Measurements from ENCODE around the gene ZSCAN32.

Gene ZSCAN32

DNA sequence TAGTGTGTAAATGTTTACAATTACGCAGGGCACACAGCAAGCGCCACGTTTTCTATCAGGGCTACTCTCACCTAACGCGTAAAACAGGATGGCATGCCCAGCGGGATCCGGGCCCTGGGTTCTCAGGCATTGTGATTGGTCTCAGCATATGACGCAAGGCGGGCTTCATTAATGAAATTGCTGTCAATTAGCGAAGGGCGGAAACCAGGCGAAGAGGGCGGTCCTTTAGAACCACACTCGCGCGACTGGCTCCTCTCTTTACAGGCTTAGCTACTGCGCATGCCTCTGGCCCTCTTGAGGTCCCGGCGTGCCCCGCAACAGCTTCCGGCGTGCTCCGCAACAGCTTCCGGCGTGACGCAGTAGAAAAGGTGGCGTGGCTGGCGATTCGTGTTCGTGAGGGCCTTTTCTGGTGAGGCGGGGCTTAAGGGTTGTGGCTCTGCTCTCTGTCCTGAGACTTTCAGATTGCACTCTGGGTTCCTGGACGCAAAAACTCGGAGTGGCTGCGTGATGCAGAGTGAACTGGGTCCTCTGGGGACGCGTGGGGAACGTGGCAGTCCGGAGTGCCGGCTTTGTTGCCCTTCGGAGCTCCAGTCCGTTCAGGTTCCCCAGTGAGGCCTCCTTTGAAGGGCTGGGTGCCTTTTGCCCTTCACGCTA lies 35.9 kb downstream of the ZSCAN32 start:
- Histone ChIP-seq H3K9ac (ENCODE audit: low read depth, low read length) (no peak overlapping the region), H3K36me3 (ENCODE audit: insufficient read depth, low read length) (no peaks in the 10 kb centered on the region), H3K4me2 (ENCODE audit: insufficient read depth, low read length) (no peak overlapping the region), H3K79me2 (ENCODE audit: insufficient read depth, low read length) (no peaks in the 10 kb centered on the region), H3K4me1 (ENCODE audit: insufficient read depth, low read length) (no peaks in the 10 kb centered on the region), H3K4me3 (ENCODE audit: low read depth in 1 of 2, low read length in 2 of 2) (no peak overlapping the region), H3K27me3 (ENCODE audit: insufficient read depth, low read length, poor library complexity) (no peaks in the 10 kb centered on the region), H3K9me3 (ENCODE audit: insufficient read depth, low read length, severe bottlenecking) (no peaks in the 10 kb centered on the region), H2AFZ (ENCODE audit: low read depth, low read length) (no peak overlapping the region), H3K27ac (ENCODE audit: low read length) (no peak overlapping the region), H4K20me1 (ENCODE audit: insufficient read depth, low read length) (no peaks in the 10 kb centered on the region)
- no peak for ATAC-seq (ENCODE audit: insufficient read depth, low read depth)
- no peak for TF ChIP-seq EZH2 (IDR thresholded peaks at IDR 0.05; ENCODE audit: borderline replicate concordance, low read depth, low read length, severe bottlenecking)
- TF ChIP-seq CTCF (IDR thresholded peaks at IDR 0.05; ENCODE audit: borderline replicate concordance, extremely low read depth, low read length, poor library complexity, severe bottlenecking) = no peak
- DNase-seq = no peak

- TF ChIP-seq EZH2 (IDR thresholded peaks at IDR 0.05; ENCODE audit: borderline replicate concordance, low read depth, low read length, severe bottlenecking) = no peak
- TF ChIP-seq CTCF (IDR thresholded peaks at IDR 0.05; ENCODE audit: borderline replicate concordance, extremely low read depth, low read length, poor library complexity, severe bottlenecking) = peak; percentile 12
- no peaks in the 10 kb centered on the region for H3K4me1 ChIP-seq (ENCODE audit: insufficient read depth, low read length)
- H3K9me3 ChIP-seq (ENCODE audit: insufficient read depth, low read length, severe bottlenecking) = no peaks in the 10 kb centered on the region
- H3K27me3 ChIP-seq (ENCODE audit: insufficient read depth, low read length, poor library complexity) = peaks cover 1% of the 10 kb centered on the region
- no peak for DNase-seq
- no peak overlapping the region for H3K4me3 ChIP-seq (ENCODE audit: low read depth in 1 of 2, low read length in 2 of 2)
- H3K27ac ChIP-seq (ENCODE audit: low read length) = no peak overlapping the region
- no peak overlapping the region for H2AFZ ChIP-seq (ENCODE audit: low read depth, low read length)
- H3K79me2 ChIP-seq (ENCODE audit: insufficient read depth, low read length) = no peaks in the 10 kb centered on the region
- H3K4me2 ChIP-seq (ENCODE audit: insufficient read depth, low read length) = no peak overlapping the region
- no peaks in the 10 kb centered on the region for H3K36me3 ChIP-seq (ENCODE audit: insufficient read depth, low read length)
- no peaks in the 10 kb centered on the region for H4K20me1 ChIP-seq (ENCODE audit: insufficient read depth, low read length)
- H3K9ac ChIP-seq (ENCODE audit: low read depth, low read length) = no peak overlapping the region
- ATAC-seq (ENCODE audit: insufficient read depth, low read depth) = no peak
These were observed 37.0 kb downstream of the ZSCAN32 start for GRCh38 chr16:3363793-3364192.

- Histone ChIP-seq H2AFZ (ENCODE audit: low read depth, low read length) (no peak overlapping the region), H3K4me2 (ENCODE audit: insufficient read depth, low read length) (no peak overlapping the region), H3K4me3 (ENCODE audit: low read depth in 1 of 2, low read length in 2 of 2) (no peak overlapping the region), H3K9ac (ENCODE audit: low read depth, low read length) (no peak overlapping the region), H3K4me1 (ENCODE audit: insufficient read depth, low read length) (no peaks in the 10 kb centered on the region), H3K79me2 (ENCODE audit: insufficient read depth, low read length) (no peaks in the 10 kb centered on the region), H3K27me3 (ENCODE audit: insufficient read depth, low read length, poor library complexity) (peaks cover 3% of the 10 kb centered on the region), H4K20me1 (ENCODE audit: insufficient read depth, low read length) (no peaks in the 10 kb centered on the region), H3K36me3 (ENCODE audit: insufficient read depth, low read length) (no peaks in the 10 kb centered on the region), H3K27ac (ENCODE audit: low read length) (no peak overlapping the region), H3K9me3 (ENCODE audit: insufficient read depth, low read length, severe bottlenecking) (no peaks in the 10 kb centered on the region)
- TF ChIP-seq CTCF (IDR thresholded peaks at IDR 0.05; ENCODE audit: borderline replicate concordance, extremely low read depth, low read length, poor library complexity, severe bottlenecking) (no peak), EZH2 (IDR thresholded peaks at IDR 0.05; ENCODE audit: borderline replicate concordance, low read depth, low read length, severe bottlenecking) (no peak)
- DNase-seq (no peak), ATAC-seq (ENCODE audit: insufficient read depth, low read depth) (no peak)
These were observed 37.9 kb downstream of the ZSCAN32 start for GRCh38 chr16:3362931-3363330.
